Measurements from ENCODE around the gene GAL3ST2.

- TF ChIP-seq CTCF (IDR thresholded peaks at IDR 0.05; ENCODE audit: insufficient read depth, low read length, poor library complexity, severe bottlenecking), result no peak
- TF ChIP-seq EZH2phosphoT487 (conservative IDR thresholded peaks at IDR 0.05; ENCODE audit: low read length), result no peak
These were observed 60.8 kb downstream of the GAL3ST2 start for GRCh38 chr2:241837197-241837965.

Data from SU-DHL-6 (cell line).